Measurements from ENCODE around the gene CNTN6. TPM values are rescaled to one million over a fixed set of nuclear protein-coding genes. Genes with fewer than 3 reads are reported as not detected.

The CNTN6 gene
- total RNA-seq, 1 experiment from 2014 or later = not detected

GRCh38 chr3:1287815-1288214, 195.0 kb downstream of the CNTN6 start:
- TF ChIP-seq CTCF (IDR thresholded peaks at IDR 0.05) (no peak), SIN3A (IDR thresholded peaks at IDR 0.05; ENCODE audit: borderline replicate concordance, insufficient read depth, low read depth, low read length) (no peak)
- in situ Hi-C loops (cut with HindIII; ENCODE audit: low pct_unique_long_range_greater_than_20kb, low sequenced_read_pairs) (no loop called here), intact Hi-C loops (cut with micrococcal nuclease; ENCODE audit: unreplicated experiment) (no loop called here)
- Histone ChIP-seq H3K4me3 (ENCODE audit: low read depth in 2 of 2, low read length in 2 of 2) (no peak overlapping the region), H3K27ac (ENCODE audit: low read length) (no peak overlapping the region), H3K4me1 (ENCODE audit: control insufficient read depth, insufficient read depth, low read length) (no peaks in the 10 kb centered on the region), H3K27me3 (ENCODE audit: control insufficient read depth, insufficient read depth, low read length) (no peaks in the 10 kb centered on the region), H3K36me3 (ENCODE audit: control insufficient read depth, insufficient read depth, low read length) (no peaks in the 10 kb centered on the region), H3K9me3 (ENCODE audit: control insufficient read depth, insufficient read depth, low read depth, low read length) (no peaks in the 10 kb centered on the region)
- POLR2A ChIA-PET = no interaction called here
- DNase-seq (ENCODE audit: low read depth, low spot score) = no peak
- BruUV-seq (replicated peaks) = no TSS peak
- no peak for ATAC-seq
- CTCF ChIA-PET = no interaction called here

GRCh38 chr3:1288805-1289494, 196.1 kb downstream of the CNTN6 start:
- ATAC-seq (no peak), DNase-seq (ENCODE audit: low read depth, low spot score) (no peak)
- H3K4me3 ChIP-seq (ENCODE audit: low read depth in 2 of 2, low read length in 2 of 2) = no peak overlapping the region
- no peak overlapping the region for H3K27ac ChIP-seq (ENCODE audit: low read length)
- BruUV-seq (replicated peaks) = no TSS peak
- H3K36me3 ChIP-seq (ENCODE audit: control insufficient read depth, insufficient read depth, low read length) = no peaks in the 10 kb centered on the region
- ChIA-PET POLR2A (no interaction called here), CTCF (no interaction called here)
- H3K9me3 ChIP-seq (ENCODE audit: control insufficient read depth, insufficient read depth, low read depth, low read length) = no peaks in the 10 kb centered on the region
- TF ChIP-seq POLR2AphosphoS5 (IDR thresholded peaks at IDR 0.05; ENCODE audit: low read depth, low read length) (no peak), TCF7L2 (IDR thresholded peaks at IDR 0.05; ENCODE audit: low read depth, low read length) (no peak), CTCF (IDR thresholded peaks at IDR 0.05) (no peak), SIN3A (IDR thresholded peaks at IDR 0.05; ENCODE audit: borderline replicate concordance, insufficient read depth, low read depth, low read length) (no peak), REST (IDR thresholded peaks at IDR 0.05; ENCODE audit: insufficient read depth in 1 of 2, low read depth in 2 of 2, low read length in 1 of 2) (no peak)
- H3K27me3 ChIP-seq (ENCODE audit: control insufficient read depth, insufficient read depth, low read length) = no peaks in the 10 kb centered on the region
- intact Hi-C loops (cut with micrococcal nuclease; ENCODE audit: unreplicated experiment) (no loop called here), in situ Hi-C loops (cut with HindIII; ENCODE audit: low pct_unique_long_range_greater_than_20kb, low sequenced_read_pairs) (no loop called here)
- no peaks in the 10 kb centered on the region for H3K4me1 ChIP-seq (ENCODE audit: control insufficient read depth, insufficient read depth, low read length)

Data from Panc1 (cell line).